K562 (cell line): Measurements from ENCODE around the gene ZNF277. TPM values are rescaled to one million over a fixed set of nuclear protein-coding genes. Genes with fewer than 3 reads are reported as not detected.

Source experiments
- CREB1 ChIP-seq, 2 experiments: sonication (generic) in 1 of 2; formaldehyde crosslinking in 1 of 2; IDR thresholded peaks; 2 replicates each; pipeline versions ENCODE4 v1.6.1 to v1.8.0; 2012 to 2022; ENCODE audit warnings: inconsistent platforms in 1 of 2, mild to moderate bottlenecking in 1 of 2, missing genetic modification reagents in 1 of 2, moderate library complexity in 1 of 2
- ETV5 ChIP-seq: sonication (generic); formaldehyde crosslinking; IDR thresholded peaks from 2 replicates; pipeline ENCODE4 v1.4.0; 2020; ENCODE audit warnings: low read depth, mild to moderate bottlenecking, missing genetic modification reagents
- HDAC1 ChIP-seq, 2 experiments: fragments of 450-650 bp; IDR thresholded peaks; 2 replicates each; pipeline ENCODE4 v1.6.1; 2016 to 2017; ENCODE audit warnings: inconsistent platforms in 1 of 2, mild to moderate bottlenecking in 1 of 2, moderate library complexity in 1 of 2
- KDM2B ChIP-seq: fragments of 250-450 bp; sonication (Bioruptor Pico); IDR thresholded peaks from 2 replicates; pipeline ENCODE4 v1.8.0; 2021; ENCODE audit warnings: mild to moderate bottlenecking, moderate library complexity
- POLR2A ChIP-seq: fragments of 450-650 bp; conservative IDR thresholded peaks from 2 replicates; pipeline ENCODE4 v1.6.1; 2016
- PRDM10 ChIP-seq: fragments of 450-650 bp; IDR thresholded peaks from 2 replicates; pipeline ENCODE4 v1.6.1; 2018; ENCODE audit not compliant: partially characterized antibody
- SIN3A ChIP-seq, 2 experiments: fragments of 150-350 bp in 1 of 2; IDR thresholded peaks; 2 replicates each; pipeline ENCODE4 v1.6.1; 2011 to 2016; ENCODE audit warnings: borderline replicate concordance in 2 of 2, low read depth in 2 of 2, low read length in 2 of 2, mild to moderate bottlenecking in 2 of 2, moderate library complexity in 2 of 2; ENCODE audit not compliant: control insufficient read depth in 1 of 2
- SP1 ChIP-seq: sonication (generic); formaldehyde crosslinking; IDR thresholded peaks from 2 replicates; pipeline ENCODE4 v1.8.1; 2022; ENCODE audit warnings: mild to moderate bottlenecking, missing genetic modification reagents
- ZBTB7A ChIP-seq: IDR thresholded peaks from 2 replicates; pipeline ENCODE4 v1.6.1; 2011; ENCODE audit warnings: low read depth, mild to moderate bottlenecking, low read length, moderate library complexity, borderline replicate concordance; ENCODE audit not compliant: control insufficient read depth
- ZNF407 ChIP-seq: fragments of 450-650 bp; IDR thresholded peaks from 2 replicates; pipeline ENCODE4 v1.6.1; 2016; ENCODE audit warnings: low read depth
- ZNF766 ChIP-seq: fragments of 200-800 bp; sonication (Bioruptor generic); conservative IDR thresholded peaks from 2 replicates; pipeline ENCODE4 v1.6.1; 2016; ENCODE audit warnings: missing genetic modification characterization, missing compliant biosample characterization
- polyA plus RNA-seq, 8 experiments: library from polyadenylated mRNA; depleted of rRNA in 4 of 8; stranded (reverse) in 5 of 8; unstranded in 3 of 8; fragments of >200 nt; fragmentation: Nextera tagmentation in 2 of 8; fragmentation: Illumina TruSeq in 1 of 8; extraction: Ambion mirVana in 2 of 8; extraction: Trizol in 1 of 8; gene quantifications; 2 replicates each; pipeline versions ENCODE4 v1.2.1 to v1.2.3, GENCODE V29; 2011 to 2014; ENCODE audit warnings: inconsistent platforms in 1 of 8, missing spikeins in 1 of 8
- total RNA-seq, 7 experiments: library from RNA; depleted of rRNA in 6 of 7; stranded (reverse); fragments of >200 nt in 6 of 7; fragmentation: Illumina TruSeq in 2 of 7; extraction: Trizol in 2 of 7; gene quantifications; 2 replicates each; pipeline versions ENCODE4 v1.2.1 to v1.2.3, GENCODE V29; 2011 to 2021; ENCODE audit warnings: low replicate concordance in 1 of 7

The ZNF277 gene
- total and polyA plus RNA-seq, 9 of the 15 experiments (the other 6 are each of a cell fraction or from before 2014, with no cell fraction given): 18.8 to 33.5 (median 27.7) TPM

DNA sequence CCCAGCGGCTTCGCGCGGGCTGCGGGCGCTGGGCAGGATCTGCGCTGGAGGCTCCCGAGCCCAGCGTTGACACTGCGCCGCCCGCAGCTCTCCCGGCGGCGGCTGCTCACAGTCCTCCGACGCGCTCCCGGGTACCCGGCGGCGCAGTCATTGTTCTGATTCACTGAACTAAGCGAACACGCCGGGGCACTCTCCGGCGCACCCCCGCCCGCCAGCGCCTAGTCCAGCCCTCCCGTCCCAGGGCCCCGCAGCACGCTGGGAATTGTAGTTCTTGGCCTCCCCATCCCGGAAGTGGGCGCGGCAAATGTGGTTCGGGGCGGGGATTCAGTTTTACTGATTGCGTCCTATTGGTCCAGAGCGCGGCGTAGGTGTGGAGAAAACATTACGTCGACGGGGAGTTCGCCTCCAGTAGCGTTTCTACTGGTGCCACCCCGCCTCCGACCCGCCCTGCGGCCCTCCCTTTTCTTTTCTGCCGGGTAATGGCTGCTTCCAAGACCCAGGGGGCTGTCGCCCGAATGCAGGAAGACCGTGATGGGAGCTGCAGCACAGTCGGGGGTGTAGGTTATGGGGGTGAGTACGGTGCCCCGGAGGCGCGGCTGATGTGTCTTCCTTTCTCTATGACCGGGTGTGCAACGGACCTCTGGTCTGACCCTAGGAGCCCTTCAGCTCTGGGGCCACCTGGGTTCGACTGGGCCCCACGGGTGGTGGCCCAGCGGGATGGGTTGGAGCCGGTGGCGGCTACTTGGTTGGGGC is at the start of gene ZNF277, which contains the start of gene DOCK4 (continued):
- TF ChIP-seq PRDM10 (peak; percentile 98), ZBTB7A (peak; percentile 66; the same call in 1 of the 2 replicates), KDM2B (peak; percentile 95; the same call in 1 of the 2 replicates), CREB1 (IDR thresholded peaks at IDR 0.05) (peak; percentile 89), CREB1 (CRISPR knock-in tag; IDR thresholded peaks at IDR 0.05) (peak; percentile 85), SP1 (peak; percentile 97), ZNF766 (0 out of 2 replicates have a peak, but pooled peaks have one; percentile 16), ZNF407 (peak; percentile 79), HDAC1 (IDR thresholded peaks at IDR 0.05) (peak in 1 of 2 experiments; percentile 60; a peak in 2 of 4 replicates), ETV5 (CRISPR knock-in tag) (peak; percentile 60; the same call in 1 of the 2 replicates), SIN3A (IDR thresholded peaks at IDR 0.05; ENCODE audit: borderline replicate concordance in 2 of 2, control insufficient read depth in 1 of 2, low read depth in 2 of 2, low read length in 2 of 2) (peak in 1 of 2 experiments; percentile 20; a peak in 1 of 4 replicates), POLR2A (peak; percentile 80)
